DMS 273 (cell line): ENCODE measurements around the gene KIF22.
"Not testable (repeated sequence)": the region's sequence is repeated elsewhere in the genome, so short reads cannot be mapped to it uniquely, and the experiment has no call there.

Experiments used
- DNase-seq: peaks from one replicate; lab custom pipeline; 2025; ENCODE audit not compliant: unreplicated experiment; lab: John Stamatoyannopoulos, UW

The KIF22 gene

GRCh38 chr16:29793153-29793552 is 2.6 kb downstream of the KIF22 start:
- DNase-seq: not testable (repeated sequence)

GRCh38 chr16:29794231-29794710 is 3.7 kb downstream of the KIF22 start:
- no peak for DNase-seq

- DNase-seq: no peak
Measured at GRCh38 chr16:29802416-29802935, 11.9 kb downstream of the KIF22 start.

- no peak for DNase-seq
Measured at GRCh38 chr16:29804020-29804419, 13.5 kb downstream of the KIF22 start.

GRCh38 chr16:29804455-29805231 is 14.1 kb downstream of the KIF22 start:
- DNase-seq: peak; percentile 85

- peak; percentile 99 for DNase-seq
Measured at GRCh38 chr16:29805232-29806098, 14.9 kb downstream of the KIF22 start.

- peak; percentile 98 for DNase-seq
Measured at GRCh38 chr16:29806099-29806579, 15.6 kb downstream of the KIF22 start, which contains the start of gene MAZ. MAZ (plus strand) TSS chr16:29806529; CDS start chr16:29806702, 173 bp downstream.

- peak; percentile 92 for DNase-seq
Measured at GRCh38 chr16:29806641-29807425, 16.3 kb downstream of the KIF22 start.

- peak; percentile 96 for DNase-seq
Measured at GRCh38 chr16:29807426-29808218, 17.1 kb downstream of the KIF22 start.

- DNase-seq: peak; percentile 54
Measured at GRCh38 chr16:29808219-29808900, 17.8 kb downstream of the KIF22 start.

GRCh38 chr16:29809031-29809747 is 18.6 kb downstream of the KIF22 start:
- DNase-seq: peak; percentile 62

- DNase-seq: peak; percentile 78
Measured at GRCh38 chr16:29809850-29810698, 19.5 kb downstream of the KIF22 start.

GRCh38 chr16:29810699-29811169 is 20.2 kb downstream of the KIF22 start:
- no peak for DNase-seq

- DNase-seq: peak; percentile 98
Measured at GRCh38 chr16:29811170-29811895, 20.8 kb downstream of the KIF22 start.

- DNase-seq: peak; percentile 89
Measured at GRCh38 chr16:29811896-29812665, 21.5 kb downstream of the KIF22 start, which contains the start of gene PRRT2. PRRT2 (plus strand) TSS chr16:29812193; CDS start chr16:29813055, 862 bp downstream.
